ENCODE results near the gene FAM240B.

DNA sequence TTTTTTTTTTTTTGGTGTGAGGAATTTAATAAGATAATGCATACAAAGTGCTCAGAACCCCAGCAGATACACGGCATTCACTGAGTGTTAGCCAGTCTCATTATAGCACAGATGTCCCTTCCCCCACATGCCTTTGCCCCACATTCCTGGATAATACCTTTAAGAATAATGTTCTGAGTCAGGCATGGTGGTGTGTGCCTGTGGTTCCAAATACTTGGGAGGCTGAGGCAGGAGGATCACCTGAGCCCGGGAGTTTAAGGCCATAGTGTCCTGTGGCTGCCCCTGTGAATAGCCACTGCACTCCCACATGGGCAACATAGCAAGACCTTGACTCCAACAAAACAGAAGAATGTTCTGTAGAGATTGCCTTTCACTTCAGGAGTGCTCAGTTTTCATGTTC lies 75.3 kb downstream of the FAM240B start:
- no peak for TF ChIP-seq EZH2phosphoT487 (IDR thresholded peaks at IDR 0.05; ENCODE audit: low read length)
- TF ChIP-seq EZH2 (optimal IDR thresholded peaks at IDR 0.05; ENCODE audit: low read depth, low read length) = no peak
- TF ChIP-seq, protein P1, sequence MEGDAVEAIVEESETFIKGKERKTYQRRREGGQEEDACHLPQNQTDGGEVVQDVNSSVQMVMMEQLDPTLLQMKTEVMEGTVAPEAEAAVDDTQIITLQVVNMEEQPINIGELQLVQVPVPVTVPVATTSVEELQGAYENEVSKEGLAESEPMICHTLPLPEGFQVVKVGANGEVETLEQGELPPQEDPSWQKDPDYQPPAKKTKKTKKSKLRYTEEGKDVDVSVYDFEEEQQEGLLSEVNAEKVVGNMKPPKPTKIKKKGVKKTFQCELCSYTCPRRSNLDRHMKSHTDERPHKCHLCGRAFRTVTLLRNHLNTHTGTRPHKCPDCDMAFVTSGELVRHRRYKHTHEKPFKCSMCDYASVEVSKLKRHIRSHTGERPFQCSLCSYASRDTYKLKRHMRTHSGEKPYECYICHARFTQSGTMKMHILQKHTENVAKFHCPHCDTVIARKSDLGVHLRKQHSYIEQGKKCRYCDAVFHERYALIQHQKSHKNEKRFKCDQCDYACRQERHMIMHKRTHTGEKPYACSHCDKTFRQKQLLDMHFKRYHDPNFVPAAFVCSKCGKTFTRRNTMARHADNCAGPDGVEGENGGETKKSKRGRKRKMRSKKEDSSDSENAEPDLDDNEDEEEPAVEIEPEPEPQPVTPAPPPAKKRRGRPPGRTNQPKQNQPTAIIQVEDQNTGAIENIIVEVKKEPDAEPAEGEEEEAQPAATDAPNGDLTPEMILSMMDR (IDR thresholded peaks at IDR 0.05; ENCODE audit: low read length) = no peak

Measured in MM.1S (cell line).